Stimulated activated CD8-positive, alpha-beta memory T cell treated with anti-CD3 and anti-CD28 coated beads, Interleukin-7, amount 100 ng/mL, for 24 hours (primary cell): Measurements from ENCODE around the gene PFKFB2.

Experiments used
- DNase-seq: peaks from one replicate; pipeline ENCODE4 v3.0.0-alpha.2; 2020; ENCODE audit warnings: low read depth

PFKFB2 gene

GRCh38 chr1:207052911-207053769 is at the start of gene PFKFB2:
Gene PFKFB2 (plus strand): TSS chr1:207053275. CDS start chr1:207054718, 1,443 bp downstream.
- DNase-seq, result peak; percentile 86

GRCh38 chr1:207004931-207005830 is 47.9 kb upstream of the PFKFB2 start:
- DNase-seq, result peak; percentile 5

GRCh38 chr1:207006083-207006482 is 47.0 kb upstream of the PFKFB2 start:
- no peak for DNase-seq

GRCh38 chr1:207006914-207007313 is 46.2 kb upstream of the PFKFB2 start:
- DNase-seq, result no peak

- no peak for DNase-seq
These were observed 45.6 kb upstream of the PFKFB2 start for GRCh38 chr1:207007352-207008033.

GRCh38 chr1:207009182-207009850 is 43.8 kb upstream of the PFKFB2 start:
- DNase-seq, result no peak

GRCh38 chr1:207009945-207010344 is 43.1 kb upstream of the PFKFB2 start:
- no peak for DNase-seq

GRCh38 chr1:207010726-207011125 is 42.3 kb upstream of the PFKFB2 start:
- no peak for DNase-seq

GRCh38 chr1:207013321-207014085 is 39.6 kb upstream of the PFKFB2 start:
- no peak for DNase-seq

GRCh38 chr1:207014728-207015127 is 38.3 kb upstream of the PFKFB2 start:
- DNase-seq, result no peak

GRCh38 chr1:207015791-207016190 is 37.3 kb upstream of the PFKFB2 start:
- DNase-seq, result no peak

- DNase-seq, result no peak
These were observed 35.2 kb upstream of the PFKFB2 start for GRCh38 chr1:207017615-207018559.

GRCh38 chr1:207018707-207019106 is 34.4 kb upstream of the PFKFB2 start:
- no peak for DNase-seq

GRCh38 chr1:207019161-207019560 is 33.9 kb upstream of the PFKFB2 start:
- DNase-seq, result no peak

- no peak for DNase-seq
These were observed 33.4 kb upstream of the PFKFB2 start for GRCh38 chr1:207019661-207020060.

GRCh38 chr1:207020065-207020708 is 32.9 kb upstream of the PFKFB2 start:
- no peak for DNase-seq

GRCh38 chr1:207020709-207021107 is 32.4 kb upstream of the PFKFB2 start:
- DNase-seq, result no peak

GRCh38 chr1:207021139-207021861 is 31.8 kb upstream of the PFKFB2 start:
- DNase-seq, result no peak
